Measurements from ENCODE around the gene LETMD1.
"Not testable (repeated sequence)": the region's sequence is repeated elsewhere in the genome, so short reads cannot be mapped to it uniquely, and the experiment has no call there.

Gene LETMD1

DNA sequence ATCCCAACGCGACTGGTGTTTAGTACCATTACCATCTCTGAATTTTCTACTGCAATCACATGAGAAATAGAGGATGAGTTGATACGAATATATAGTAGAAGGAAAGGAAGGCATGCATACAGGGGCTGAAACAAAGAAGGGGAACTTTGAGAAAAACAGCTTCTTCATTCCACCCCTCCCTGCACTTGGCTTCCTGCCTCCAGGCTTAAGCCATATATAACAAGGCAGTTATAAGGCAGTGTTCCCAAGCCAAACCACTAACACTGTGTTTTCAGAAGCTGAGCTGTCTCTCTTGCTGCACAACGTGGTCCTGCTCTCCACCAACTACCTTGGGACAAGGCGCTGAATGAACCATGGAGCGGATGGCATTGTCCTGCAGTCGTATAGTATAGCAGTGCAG is 11.0 kb downstream of the LETMD1 start:
- Histone ChIP-seq H3K27me3 (ENCODE audit: low read depth, low read length) (no peaks in the 10 kb centered on the region), H3K4me1 (ENCODE audit: control insufficient read depth in 1 of 2, insufficient read depth in 2 of 2, low read length in 2 of 2) (no peaks in the 10 kb centered on the region), H3K27ac (ENCODE audit: low read length) (no peak overlapping the region), H3K4me3 (ENCODE audit: low read depth in 1 of 2, low read length in 2 of 2) (no peak overlapping the region), H3K36me3 (ENCODE audit: control insufficient read depth in 1 of 2, insufficient read depth in 2 of 2, low read length in 2 of 2) (peaks cover 65 to 85% of the 10 kb centered on the region in 2 donors), H3K9me3 (ENCODE audit: control insufficient read depth in 1 of 2, low read length in 2 of 2) (no peaks in the 10 kb centered on the region)

GRCh38 chr12:51062631-51063397 is 14.7 kb downstream of the LETMD1 start:
- H3K27ac ChIP-seq (ENCODE audit: low read length), result no peak overlapping the region
- no peak overlapping the region for H3K4me3 ChIP-seq (ENCODE audit: low read depth in 1 of 2, low read length in 2 of 2)
- H3K36me3 ChIP-seq (ENCODE audit: control insufficient read depth in 1 of 2, insufficient read depth in 2 of 2, low read length in 2 of 2), result peaks cover 71 to 86% of the 10 kb centered on the region in 2 donors
- no peaks in the 10 kb centered on the region for H3K27me3 ChIP-seq (ENCODE audit: low read depth, low read length)
- no peaks in the 10 kb centered on the region for H3K9me3 ChIP-seq (ENCODE audit: control insufficient read depth in 1 of 2, low read length in 2 of 2)
- H3K4me1 ChIP-seq (ENCODE audit: control insufficient read depth in 1 of 2, insufficient read depth in 2 of 2, low read length in 2 of 2), result no peaks in the 10 kb centered on the region

DNA sequence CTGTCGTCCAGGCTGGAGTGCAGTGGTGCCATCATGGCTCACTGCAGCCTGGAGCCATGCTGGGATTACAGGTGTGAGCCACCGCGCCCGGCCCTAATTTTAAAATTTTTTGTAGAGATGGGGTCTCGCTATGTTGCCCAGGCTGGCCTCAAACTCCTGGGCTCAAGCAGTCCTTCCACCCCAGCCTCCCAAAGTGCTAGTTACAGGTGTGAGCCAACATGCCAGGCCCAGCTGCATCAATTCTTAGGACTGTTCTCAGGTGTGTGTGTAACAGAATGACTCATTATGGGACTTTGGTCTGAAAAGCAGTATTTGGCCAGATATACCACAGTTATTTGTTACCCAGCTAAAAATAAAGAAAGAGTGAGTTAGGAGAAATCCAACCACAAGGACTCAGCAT is 17.4 kb downstream of the LETMD1 start:
- Histone ChIP-seq H3K36me3 (ENCODE audit: control insufficient read depth in 1 of 2, insufficient read depth in 2 of 2, low read length in 2 of 2) (peaks cover 58 to 76% of the 10 kb centered on the region in 2 donors), H3K4me3 (ENCODE audit: low read depth in 1 of 2, low read length in 2 of 2) (no peak overlapping the region), H3K9me3 (ENCODE audit: control insufficient read depth in 1 of 2, low read length in 2 of 2) (no peaks in the 10 kb centered on the region), H3K4me1 (ENCODE audit: control insufficient read depth in 1 of 2, insufficient read depth in 2 of 2, low read length in 2 of 2) (no peaks in the 10 kb centered on the region), H3K27ac (ENCODE audit: low read length) (no peak overlapping the region), H3K27me3 (ENCODE audit: low read depth, low read length) (no peaks in the 10 kb centered on the region)

- H3K27me3 ChIP-seq (ENCODE audit: low read depth, low read length), result no peaks in the 10 kb centered on the region
- peaks cover 54 to 67% of the 10 kb centered on the region in 2 donors for H3K36me3 ChIP-seq (ENCODE audit: control insufficient read depth in 1 of 2, insufficient read depth in 2 of 2, low read length in 2 of 2)
- H3K4me1 ChIP-seq (ENCODE audit: control insufficient read depth in 1 of 2, insufficient read depth in 2 of 2, low read length in 2 of 2), result no peaks in the 10 kb centered on the region
- H3K4me3 ChIP-seq (ENCODE audit: low read depth in 1 of 2, low read length in 2 of 2), result no peak overlapping the region
- H3K27ac ChIP-seq (ENCODE audit: low read length), result no peak overlapping the region
- no peaks in the 10 kb centered on the region for H3K9me3 ChIP-seq (ENCODE audit: control insufficient read depth in 1 of 2, low read length in 2 of 2)
Observed at GRCh38 chr12:51067229-51067628, 19.1 kb downstream of the LETMD1 start.

GRCh38 chr12:51067771-51068170 is 19.6 kb downstream of the LETMD1 start:
- Histone ChIP-seq H3K4me3 (ENCODE audit: low read depth in 1 of 2, low read length in 2 of 2) (no peak overlapping the region), H3K4me1 (ENCODE audit: control insufficient read depth in 1 of 2, insufficient read depth in 2 of 2, low read length in 2 of 2) (no peaks in the 10 kb centered on the region), H3K27ac (ENCODE audit: low read length) (no peak overlapping the region), H3K36me3 (ENCODE audit: control insufficient read depth in 1 of 2, insufficient read depth in 2 of 2, low read length in 2 of 2) (peaks cover 52 to 65% of the 10 kb centered on the region in 2 donors), H3K9me3 (ENCODE audit: control insufficient read depth in 1 of 2, low read length in 2 of 2) (no peaks in the 10 kb centered on the region), H3K27me3 (ENCODE audit: low read depth, low read length) (no peaks in the 10 kb centered on the region)

GRCh38 chr12:51070004-51070403 is 21.9 kb downstream of the LETMD1 start:
- Histone ChIP-seq H3K36me3 (ENCODE audit: control insufficient read depth in 1 of 2, insufficient read depth in 2 of 2, low read length in 2 of 2) (peaks cover 35 to 53% of the 10 kb centered on the region in 2 donors), H3K4me1 (ENCODE audit: control insufficient read depth in 1 of 2, insufficient read depth in 2 of 2, low read length in 2 of 2) (no peaks in the 10 kb centered on the region), H3K27me3 (ENCODE audit: low read depth, low read length) (no peaks in the 10 kb centered on the region), H3K9me3 (ENCODE audit: control insufficient read depth in 1 of 2, low read length in 2 of 2) (no peaks in the 10 kb centered on the region), H3K27ac (ENCODE audit: low read length) (no peak overlapping the region), H3K4me3 (ENCODE audit: low read depth in 1 of 2, low read length in 2 of 2) (no peak overlapping the region)

DNA sequence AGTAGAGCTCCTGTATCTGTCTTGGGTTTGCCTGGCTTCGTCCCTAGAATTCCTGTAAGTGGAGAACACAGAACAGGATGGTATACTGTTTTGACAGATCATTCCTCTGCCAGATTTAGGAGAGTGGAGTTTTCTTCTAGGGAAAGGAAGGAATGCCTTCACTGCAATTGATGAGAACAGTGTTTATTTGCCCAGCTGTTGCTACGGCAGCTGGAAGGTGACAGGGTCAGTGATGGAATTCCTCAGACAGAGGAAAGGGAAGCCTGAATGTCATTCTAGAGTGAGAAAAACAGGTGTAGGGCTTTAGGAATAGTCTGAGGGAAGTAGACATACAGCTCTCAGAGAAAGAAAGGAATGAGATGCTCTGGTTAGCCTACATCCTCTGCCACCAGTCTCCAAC is 23.5 kb downstream of the LETMD1 start:
- peak overlapping the region; percentile 0 for H3K27ac ChIP-seq (ENCODE audit: low read length)
- H3K36me3 ChIP-seq (ENCODE audit: control insufficient read depth in 1 of 2, insufficient read depth in 2 of 2, low read length in 2 of 2), result peaks cover 32 to 40% of the 10 kb centered on the region in 2 donors
- H3K4me1 ChIP-seq (ENCODE audit: control insufficient read depth in 1 of 2, insufficient read depth in 2 of 2, low read length in 2 of 2), result peaks cover 6 to 13% of the 10 kb centered on the region in 2 donors
- no peak overlapping the region for H3K4me3 ChIP-seq (ENCODE audit: low read depth in 1 of 2, low read length in 2 of 2)
- no peaks in the 10 kb centered on the region for H3K9me3 ChIP-seq (ENCODE audit: control insufficient read depth in 1 of 2, low read length in 2 of 2)
- H3K27me3 ChIP-seq (ENCODE audit: low read depth, low read length), result no peaks in the 10 kb centered on the region

DNA sequence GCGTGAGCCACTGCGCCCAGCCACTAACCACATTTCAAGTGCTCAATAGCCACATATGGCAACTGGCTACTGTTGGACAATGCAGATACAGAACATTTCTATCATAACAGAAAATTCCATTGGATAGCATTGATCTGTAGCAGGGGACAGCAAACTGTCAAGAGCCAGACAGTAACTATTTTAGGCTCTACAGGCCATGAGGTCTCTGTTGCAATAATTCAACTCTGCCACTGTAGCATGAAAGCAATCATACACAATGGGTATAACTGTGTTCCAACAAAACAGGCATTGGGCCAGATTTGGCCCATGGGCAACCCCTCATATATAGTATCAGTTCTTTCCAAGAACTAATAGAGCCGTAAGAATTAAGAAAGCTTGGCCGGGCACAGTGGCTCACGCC is 27.3 kb downstream of the LETMD1 start:
- Histone ChIP-seq H3K27me3 (ENCODE audit: low read depth, low read length) (no peaks in the 10 kb centered on the region), H3K27ac (ENCODE audit: low read length) (no peak overlapping the region), H3K36me3 (ENCODE audit: control insufficient read depth in 1 of 2, insufficient read depth in 2 of 2, low read length in 2 of 2) (peaks cover 12 to 13% of the 10 kb centered on the region in 2 donors), H3K4me3 (ENCODE audit: low read depth in 1 of 2, low read length in 2 of 2) (no peak overlapping the region), H3K9me3 (ENCODE audit: control insufficient read depth in 1 of 2, low read length in 2 of 2) (no peaks in the 10 kb centered on the region), H3K4me1 (ENCODE audit: control insufficient read depth in 1 of 2, insufficient read depth in 2 of 2, low read length in 2 of 2) (peaks cover 7 to 24% of the 10 kb centered on the region in 2 donors)

DNA sequence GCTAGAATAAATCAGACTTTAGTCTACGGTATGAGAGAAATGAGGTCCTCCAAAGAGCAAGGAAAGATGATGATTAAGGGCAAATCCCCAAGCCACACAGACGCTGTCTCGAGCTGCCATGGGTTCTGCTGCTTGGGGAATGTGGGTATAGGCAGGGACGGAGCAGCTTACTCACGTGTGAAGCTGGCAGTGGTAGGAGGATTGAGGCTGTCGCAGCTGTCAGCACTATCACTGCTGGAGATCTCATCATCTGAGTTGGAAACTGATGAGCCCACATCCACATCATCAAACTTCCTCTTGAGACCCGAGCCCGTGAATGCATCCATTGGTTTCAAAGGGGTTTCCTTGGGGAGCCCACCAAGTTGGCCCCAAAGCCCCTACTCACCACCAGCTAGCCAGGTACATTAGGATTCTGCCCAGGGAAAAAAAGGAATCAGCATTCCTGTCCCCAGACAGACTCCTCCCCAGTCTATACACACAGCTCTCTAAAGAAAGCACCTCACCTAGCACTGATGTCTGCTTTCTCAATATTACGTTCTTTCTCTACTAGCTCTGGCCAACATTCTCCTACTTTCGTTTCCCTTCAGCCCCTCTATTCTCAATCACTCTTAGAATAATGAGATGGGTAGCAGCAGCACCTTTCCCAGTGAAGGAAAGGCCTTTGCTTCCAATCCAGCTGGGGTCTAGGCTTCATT is 28.3 kb downstream of the LETMD1 start:
- H3K36me3 ChIP-seq (ENCODE audit: control insufficient read depth in 1 of 2, insufficient read depth in 2 of 2, low read length in 2 of 2), result peaks cover 12% of the 10 kb centered on the region in 2 donors
- no peaks in the 10 kb centered on the region for H3K9me3 ChIP-seq (ENCODE audit: control insufficient read depth in 1 of 2, low read length in 2 of 2)
- no peak overlapping the region for H3K4me3 ChIP-seq (ENCODE audit: low read depth in 1 of 2, low read length in 2 of 2)
- H3K27me3 ChIP-seq (ENCODE audit: low read depth, low read length), result no peaks in the 10 kb centered on the region
- H3K27ac ChIP-seq (ENCODE audit: low read length), result no peak overlapping the region
- peaks cover 8 to 26% of the 10 kb centered on the region in 2 donors for H3K4me1 ChIP-seq (ENCODE audit: control insufficient read depth in 1 of 2, insufficient read depth in 2 of 2, low read length in 2 of 2)

DNA sequence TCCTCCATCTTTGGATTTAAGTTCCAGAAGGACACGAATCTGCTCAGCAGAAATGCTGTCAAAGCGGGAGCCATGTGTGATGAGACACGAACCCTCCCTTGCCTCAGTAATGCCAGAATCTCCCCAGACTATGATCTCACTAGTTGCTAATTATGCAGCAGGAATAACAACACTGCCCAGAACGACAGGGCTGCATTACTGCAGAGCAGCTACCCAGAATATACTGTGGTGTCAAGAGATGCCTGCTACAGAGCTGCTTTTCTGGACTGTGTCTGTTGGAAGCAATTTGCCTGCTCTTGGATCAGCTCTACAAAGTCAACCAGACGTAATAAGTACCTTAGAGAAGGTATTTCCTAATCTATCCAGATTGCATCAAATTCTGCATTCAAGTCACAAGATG is 29.8 kb downstream of the LETMD1 start:
- H3K4me3 ChIP-seq (ENCODE audit: low read depth in 1 of 2, low read length in 2 of 2), result no peak overlapping the region
- peaks cover 16 to 33% of the 10 kb centered on the region in 2 donors for H3K4me1 ChIP-seq (ENCODE audit: control insufficient read depth in 1 of 2, insufficient read depth in 2 of 2, low read length in 2 of 2)
- H3K9me3 ChIP-seq (ENCODE audit: control insufficient read depth in 1 of 2, low read length in 2 of 2), result no peaks in the 10 kb centered on the region
- H3K36me3 ChIP-seq (ENCODE audit: control insufficient read depth in 1 of 2, insufficient read depth in 2 of 2, low read length in 2 of 2), result peaks cover 1 to 8% of the 10 kb centered on the region in 2 donors
- H3K27ac ChIP-seq (ENCODE audit: low read length), result peak overlapping the region; percentile 0
- H3K27me3 ChIP-seq (ENCODE audit: low read depth, low read length), result no peaks in the 10 kb centered on the region

GRCh38 chr12:51078346-51078745 is 30.2 kb downstream of the LETMD1 start:
- not testable (repeated sequence) for H3K36me3 ChIP-seq (ENCODE audit: control insufficient read depth in 1 of 2, insufficient read depth in 2 of 2, low read length in 2 of 2); H3K4me3 ChIP-seq (ENCODE audit: low read depth in 1 of 2, low read length in 2 of 2); H3K9me3 ChIP-seq (ENCODE audit: control insufficient read depth in 1 of 2, low read length in 2 of 2); H3K27ac ChIP-seq (ENCODE audit: low read length); H3K27me3 ChIP-seq (ENCODE audit: low read depth, low read length)
- H3K4me1 ChIP-seq (ENCODE audit: control insufficient read depth in 1 of 2, insufficient read depth in 2 of 2, low read length in 2 of 2), result peaks cover 16 to 33% of the 10 kb centered on the region in 2 donors
